GM18526 (cell line): ENCODE results near the gene INPP5D.

Experiments used
- POLR2A ChIP-seq: IDR thresholded peaks from 3 replicates; pipeline ENCODE4 v1.6.1; 2011; ENCODE audit not compliant: insufficient read length; ENCODE audit errors: extremely low read depth

Gene INPP5D

DNA sequence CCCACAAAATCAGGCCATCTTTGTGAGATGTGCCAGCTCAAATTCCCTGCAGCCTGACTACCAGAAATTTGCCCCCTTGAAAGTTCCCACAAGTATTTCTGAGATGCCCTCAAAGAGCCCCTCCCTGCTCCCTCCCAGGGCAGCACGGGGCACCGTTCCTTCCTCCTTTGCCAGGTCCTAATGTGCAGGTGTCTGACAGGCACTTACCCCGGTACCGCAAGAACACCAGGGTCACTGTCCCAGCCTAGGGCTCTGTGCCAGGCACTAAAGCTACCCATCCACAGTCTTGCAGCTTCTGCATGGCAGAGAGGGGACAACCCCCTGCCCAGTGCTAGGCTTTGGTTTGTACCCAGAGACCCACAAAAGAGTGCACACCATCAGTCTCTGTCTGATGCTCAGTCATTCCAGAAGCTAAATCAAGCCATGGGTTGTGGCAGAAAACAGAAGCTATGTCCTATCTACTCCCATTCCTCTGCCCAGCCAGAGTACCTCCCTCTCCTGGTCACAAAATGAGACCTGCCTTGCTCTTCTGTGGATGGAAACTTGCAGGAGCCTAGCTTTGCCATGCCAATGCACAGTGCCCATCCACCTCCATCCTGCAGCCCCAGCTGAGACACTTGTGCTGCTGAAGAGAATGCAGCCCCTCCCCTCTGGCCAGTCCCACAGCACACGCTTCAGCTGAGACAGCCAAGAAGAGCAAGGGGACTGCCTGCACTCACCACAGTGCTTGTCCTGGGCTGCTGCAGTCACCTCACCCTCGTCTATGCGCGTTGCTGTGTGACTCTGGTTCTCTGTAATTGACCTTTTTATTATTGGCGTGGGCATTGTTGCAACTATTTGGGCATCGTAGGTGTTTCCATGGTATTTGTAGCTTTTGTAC is 48.7 kb downstream of the INPP5D start:
- TF ChIP-seq POLR2A = no peak

DNA sequence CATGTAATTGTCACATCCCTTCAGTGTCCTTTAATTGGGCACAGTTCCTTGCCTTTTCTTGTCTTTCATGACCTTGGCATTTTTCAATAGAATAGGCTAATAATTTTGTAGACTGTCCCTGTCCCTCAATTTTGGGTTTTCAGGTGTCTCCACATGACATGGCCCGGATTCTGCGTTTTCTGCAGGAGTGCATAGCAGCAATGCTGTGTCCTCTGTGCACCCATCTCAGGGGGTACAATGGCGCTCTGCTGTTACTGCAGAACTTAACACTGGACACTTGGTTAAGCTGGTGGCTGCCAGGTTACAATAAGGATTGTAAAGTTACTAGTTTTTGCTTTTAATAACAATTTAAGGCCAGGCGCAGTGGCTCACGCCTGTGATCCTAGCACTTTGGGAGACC is 51.3 kb downstream of the INPP5D start:
- TF ChIP-seq POLR2A = no peak

DNA sequence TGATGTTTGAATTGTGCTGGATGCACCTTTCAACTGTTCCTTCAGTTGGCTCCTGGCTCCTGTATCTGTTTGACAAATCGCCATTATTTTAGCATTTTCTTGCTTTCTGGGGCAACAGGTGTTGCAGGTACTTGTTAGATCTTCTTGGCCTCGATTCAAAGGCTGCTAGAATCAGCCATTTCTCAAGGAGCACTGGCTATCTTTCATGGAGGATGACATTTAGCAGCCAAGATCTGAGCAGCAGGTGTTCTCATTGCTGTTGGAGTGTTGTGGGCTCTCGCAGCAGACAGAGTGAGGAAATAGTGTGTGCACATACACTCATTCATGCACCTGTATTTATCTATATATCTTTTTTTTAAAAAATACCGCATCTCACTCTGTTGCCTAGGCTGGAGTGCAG is 52.2 kb downstream of the INPP5D start:
- no peak for TF ChIP-seq POLR2A

- no peak for TF ChIP-seq POLR2A
Measured at GRCh38 chr2:233112776-233113452, 52.8 kb downstream of the INPP5D start.

- no peak for TF ChIP-seq POLR2A
Measured at GRCh38 chr2:233114421-233114861, 54.3 kb downstream of the INPP5D start.

DNA sequence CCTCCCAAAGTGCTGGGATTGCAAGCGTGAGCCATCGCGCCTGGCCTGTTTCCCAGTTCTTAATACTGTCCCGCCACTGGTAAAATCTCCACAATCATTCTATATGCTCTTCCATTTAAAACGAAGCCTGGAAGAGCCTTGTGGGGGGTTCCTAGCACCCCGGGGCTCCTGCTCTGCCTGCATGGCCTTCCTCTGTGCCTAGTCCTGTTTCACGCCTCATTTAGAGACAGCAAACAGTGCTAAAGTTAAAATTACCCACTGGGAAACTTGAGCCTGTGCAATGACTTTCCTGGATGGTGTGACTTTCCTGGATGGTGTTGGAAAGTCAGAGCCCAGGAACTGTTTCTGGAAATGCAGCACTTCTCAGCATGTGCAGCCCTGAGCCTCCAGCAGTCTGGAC is 55.0 kb downstream of the INPP5D start:
- TF ChIP-seq POLR2A = no peak

DNA sequence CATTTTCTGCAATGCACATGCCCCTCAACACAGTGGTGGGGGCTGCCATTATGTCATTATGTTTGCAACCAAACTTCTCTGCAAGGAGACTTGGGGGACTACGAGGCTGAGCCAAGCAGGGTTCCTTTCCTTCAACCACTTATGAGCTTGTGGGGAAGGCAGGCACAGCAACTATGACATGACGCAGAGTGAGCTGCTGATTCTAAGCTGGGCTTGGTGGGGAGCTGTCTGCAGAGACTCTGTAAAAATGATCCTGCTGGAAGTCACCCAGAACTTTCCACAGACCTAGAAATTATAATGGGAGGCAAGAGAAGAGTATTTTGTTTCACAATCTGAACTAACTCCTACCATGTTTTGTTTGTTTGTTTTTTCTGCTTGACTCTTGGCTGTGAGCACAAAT is 55.6 kb downstream of the INPP5D start:
- no peak for TF ChIP-seq POLR2A

DNA sequence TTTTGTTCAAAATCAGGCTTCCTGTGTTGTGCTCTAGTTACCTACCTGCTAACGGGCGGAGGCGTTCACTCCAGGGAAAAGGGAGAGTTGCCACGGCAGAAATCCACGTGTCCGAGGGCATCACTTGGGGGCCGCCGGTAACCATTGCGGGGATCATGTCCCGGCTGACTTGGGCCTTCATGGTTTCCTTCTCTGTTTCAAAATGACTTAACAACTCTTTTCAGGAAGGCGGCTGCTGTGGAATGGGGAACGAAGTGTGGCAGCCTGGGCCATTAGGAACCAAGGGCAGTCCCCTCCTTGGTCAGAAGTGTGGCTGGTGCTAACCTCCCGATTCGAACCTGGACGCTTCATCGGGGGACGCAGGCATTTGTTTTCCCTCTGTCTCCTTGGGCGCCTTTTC is 56.8 kb downstream of the INPP5D start:
- TF ChIP-seq POLR2A = no peak

DNA sequence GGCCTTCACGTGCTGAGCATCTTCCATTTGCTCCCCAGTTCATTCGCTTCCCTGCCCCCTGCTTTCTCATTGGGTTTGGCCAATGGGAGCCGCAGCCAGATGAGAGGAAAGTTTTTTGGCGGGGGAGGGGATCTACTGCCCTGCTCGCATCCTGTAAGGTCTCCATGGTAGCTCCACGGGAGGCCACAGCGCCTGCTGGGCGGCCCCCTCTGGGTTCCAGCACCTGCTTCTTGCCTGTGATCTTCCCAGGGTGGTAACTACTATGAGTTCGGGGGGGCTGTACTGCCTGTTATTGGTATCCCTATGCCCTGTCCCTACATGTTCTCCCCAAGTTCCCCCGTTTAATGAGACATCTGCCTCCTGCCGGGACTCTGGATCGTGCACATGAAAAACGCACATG is 57.2 kb downstream of the INPP5D start:
- no peak for TF ChIP-seq POLR2A

- TF ChIP-seq POLR2A = no peak
Measured at GRCh38 chr2:233117811-233118647, 57.9 kb downstream of the INPP5D start.

DNA sequence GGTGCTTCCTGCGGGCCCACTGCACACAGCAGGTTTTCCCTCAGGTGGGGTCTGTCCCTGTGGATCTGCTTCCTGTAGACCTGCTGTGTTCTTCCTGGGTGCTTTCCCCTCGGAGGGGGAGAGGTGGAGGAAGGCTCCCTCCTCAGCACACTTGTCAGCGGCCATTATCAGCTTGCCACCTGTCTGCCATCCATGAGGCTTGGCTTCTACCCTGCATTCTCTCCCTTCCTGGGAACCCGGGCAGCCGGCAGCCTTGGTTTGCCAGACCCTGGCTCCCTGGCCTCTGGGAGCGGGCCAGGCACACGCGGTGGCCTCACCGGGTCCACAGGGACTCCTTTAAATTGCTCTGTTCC is 58.5 kb downstream of the INPP5D start:
- TF ChIP-seq POLR2A = no peak

DNA sequence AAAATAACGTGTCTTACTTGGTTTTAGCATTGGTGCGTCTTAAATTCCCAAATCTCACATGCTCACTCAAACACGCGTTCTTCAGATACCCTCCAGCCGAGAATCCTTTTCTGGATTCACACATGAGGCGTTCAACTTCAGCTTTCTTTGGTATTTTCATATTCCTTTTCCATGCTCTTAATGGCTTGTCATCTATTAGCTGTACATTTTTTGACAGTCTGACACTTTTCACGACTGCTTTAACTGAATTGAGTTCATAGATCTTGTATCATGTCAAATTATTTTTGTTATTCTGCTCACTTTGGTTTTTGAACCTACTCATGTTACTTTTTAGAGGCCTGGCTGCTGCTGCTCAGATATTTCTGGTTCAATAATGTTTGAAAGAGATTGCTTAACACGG is 59.0 kb downstream of the INPP5D start:
- no peak for TF ChIP-seq POLR2A

GRCh38 chr2:233119806-233120205 is 59.7 kb downstream of the INPP5D start:
- no peak for TF ChIP-seq POLR2A

GRCh38 chr2:233120459-233120858 is 60.3 kb downstream of the INPP5D start:
- TF ChIP-seq POLR2A = no peak

GRCh38 chr2:233121856-233122255 is 61.7 kb downstream of the INPP5D start:
- no peak for TF ChIP-seq POLR2A

DNA sequence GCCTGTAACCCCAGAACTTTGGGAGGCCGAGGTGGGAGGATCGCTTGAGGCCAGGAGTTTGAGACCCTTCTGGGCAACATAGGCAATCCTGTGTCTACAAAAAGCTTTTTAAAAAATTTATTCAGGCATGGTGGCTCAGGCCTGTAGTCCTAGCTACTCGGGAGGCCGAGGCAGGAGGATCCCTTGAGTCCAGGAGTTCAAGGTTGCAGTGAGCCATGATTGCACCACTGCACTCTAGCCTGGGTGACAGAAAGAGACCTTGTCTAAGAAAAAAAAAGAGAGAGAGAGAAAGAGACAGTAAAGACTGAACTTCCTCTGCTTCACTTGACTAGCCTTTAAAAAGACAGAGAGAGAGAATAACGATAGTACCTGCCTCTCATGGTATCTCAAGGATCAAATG is 62.4 kb downstream of the INPP5D start:
- TF ChIP-seq POLR2A = no peak
